ENCODE data around the gene ENO2.

DNA sequence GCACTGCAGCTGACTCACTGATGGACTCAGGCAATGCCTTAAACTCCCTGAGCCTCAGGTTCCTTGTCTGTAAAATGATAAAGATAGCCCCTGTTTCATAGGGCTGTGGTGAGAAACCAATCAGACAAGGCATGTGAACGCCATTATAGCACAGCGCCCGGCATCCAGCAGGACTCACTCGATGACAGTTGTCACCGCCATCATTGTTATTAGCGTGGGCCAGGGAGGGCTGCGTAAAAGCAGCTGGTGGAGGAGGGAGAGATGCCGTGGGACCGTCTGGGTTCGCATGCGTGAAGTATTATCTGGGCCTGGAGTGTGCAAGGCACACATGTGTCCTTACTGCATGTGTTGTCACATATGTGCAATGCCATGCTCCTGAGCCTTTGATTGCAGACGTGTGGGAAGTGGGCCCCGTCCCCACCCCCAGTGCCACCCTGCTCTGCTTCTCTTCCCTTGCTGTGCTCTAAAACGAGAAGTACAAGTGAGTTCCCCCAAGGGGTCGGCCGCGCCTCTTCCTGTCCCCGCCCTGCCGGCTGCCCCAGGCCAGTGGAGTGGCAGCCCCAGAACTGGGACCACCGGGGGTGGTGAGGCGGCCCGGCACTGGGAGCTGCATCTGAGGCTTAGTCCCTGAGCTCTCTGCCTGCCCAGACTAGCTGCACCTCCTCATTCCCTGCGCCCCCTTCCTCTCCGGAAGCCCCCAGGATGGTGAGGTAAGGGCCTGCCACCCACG is 36.6 kb downstream of the ENO2 start, which contains the start of gene PTPN6:
- TF ChIP-seq, protein P1, sequence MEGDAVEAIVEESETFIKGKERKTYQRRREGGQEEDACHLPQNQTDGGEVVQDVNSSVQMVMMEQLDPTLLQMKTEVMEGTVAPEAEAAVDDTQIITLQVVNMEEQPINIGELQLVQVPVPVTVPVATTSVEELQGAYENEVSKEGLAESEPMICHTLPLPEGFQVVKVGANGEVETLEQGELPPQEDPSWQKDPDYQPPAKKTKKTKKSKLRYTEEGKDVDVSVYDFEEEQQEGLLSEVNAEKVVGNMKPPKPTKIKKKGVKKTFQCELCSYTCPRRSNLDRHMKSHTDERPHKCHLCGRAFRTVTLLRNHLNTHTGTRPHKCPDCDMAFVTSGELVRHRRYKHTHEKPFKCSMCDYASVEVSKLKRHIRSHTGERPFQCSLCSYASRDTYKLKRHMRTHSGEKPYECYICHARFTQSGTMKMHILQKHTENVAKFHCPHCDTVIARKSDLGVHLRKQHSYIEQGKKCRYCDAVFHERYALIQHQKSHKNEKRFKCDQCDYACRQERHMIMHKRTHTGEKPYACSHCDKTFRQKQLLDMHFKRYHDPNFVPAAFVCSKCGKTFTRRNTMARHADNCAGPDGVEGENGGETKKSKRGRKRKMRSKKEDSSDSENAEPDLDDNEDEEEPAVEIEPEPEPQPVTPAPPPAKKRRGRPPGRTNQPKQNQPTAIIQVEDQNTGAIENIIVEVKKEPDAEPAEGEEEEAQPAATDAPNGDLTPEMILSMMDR (conservative IDR thresholded peaks at IDR 0.05; ENCODE audit: low read depth in 2 of 2), result no peak
- no peak for TF ChIP-seq POLR2AphosphoS5 (IDR thresholded peaks at IDR 0.05; ENCODE audit: low read depth)
- no peak for TF ChIP-seq EZH2 (IDR thresholded peaks at IDR 0.05; ENCODE audit: low read depth, unreplicated experiment)
- no peak for TF ChIP-seq EZH2phosphoT487 (IDR thresholded peaks at IDR 0.05; ENCODE audit: unreplicated experiment)

Measured in GM23338 (cell line).